BJ (cell line): ENCODE data around the gene ATP6V1C2. TPM values are rescaled to one million over a fixed set of nuclear protein-coding genes. Genes with fewer than 3 reads are reported as not detected.

ENCODE experiments used
- CTCF ChIA-PET: fragments of 350-600 bp; formaldehyde crosslinking; extraction: SDS; loops from one replicate; lab custom pipeline; 2021; ENCODE audit warnings: antibody characterized with exemption, inconsistent platforms; lab: Yijun Ruan, JAX
- POLR2A ChIA-PET: fragments of 300-600 bp; sonication (Branson Sonifier 250); formaldehyde crosslinking; extraction: SDS; loops from one replicate; lab custom pipeline; 2021; ENCODE audit warnings: antibody characterized with exemption; lab: Charles Lee
- DNase-seq: peaks from one replicate; pipeline ENCODE4 v3.0.0-alpha.2; 2011; ENCODE audit warnings: low read depth
- H3K27me3 ChIP-seq: 2 replicates; pipeline ENCODE4 v1.6.0; 2011; ENCODE audit warnings: low read length; ENCODE audit not compliant: control insufficient read depth, insufficient read depth
- H3K36me3 ChIP-seq: 2 replicates; pipeline ENCODE4 v1.5.1; 2011; ENCODE audit warnings: low read length; ENCODE audit not compliant: control insufficient read depth, insufficient read depth
- H3K4me3 ChIP-seq: 2 replicates; pipeline ENCODE4 v1.5.1; 2011; ENCODE audit warnings: low read depth, mild to moderate bottlenecking, control low read depth, low read length
- CTCF ChIP-seq: IDR thresholded peaks from 2 replicates; pipeline ENCODE4 v1.5.1; 2011; ENCODE audit warnings: low read depth, mild to moderate bottlenecking, control low read depth, inconsistent platforms, low read length, moderate library complexity; ENCODE audit not compliant: insufficient read depth
- polyA plus RNA-seq: library from polyadenylated mRNA; depleted of rRNA; stranded (reverse); fragments of >200 nt; gene quantifications from 2 replicates; pipeline ENCODE4 v1.2.3, GENCODE V29; 2011

Gene ATP6V1C2
- polyA plus RNA-seq, 1 experiment: 0.04 TPM

GRCh38 chr2:10781746-10782145 lies 60.3 kb downstream of the ATP6V1C2 start:
- no peak for DNase-seq
- H3K27me3 ChIP-seq: no peaks in the 10 kb centered on the region
- TF ChIP-seq CTCF: no peak
- H3K4me3 ChIP-seq: no peak overlapping the region
- CTCF ChIA-PET: no interaction called here
- POLR2A ChIA-PET: no interaction called here
- H3K36me3 ChIP-seq: peaks cover 24% of the 10 kb centered on the region

- no peak for TF ChIP-seq CTCF
- ChIA-PET POLR2A (no interaction called here), CTCF (no interaction called here)
- no peak overlapping the region for H3K4me3 ChIP-seq
- no peak for DNase-seq
- no peaks in the 10 kb centered on the region for H3K27me3 ChIP-seq
- peaks cover 25% of the 10 kb centered on the region for H3K36me3 ChIP-seq
Measured at GRCh38 chr2:10783421-10783820, 62.0 kb downstream of the ATP6V1C2 start.

- no peak for DNase-seq
- Histone ChIP-seq H3K27me3 (no peaks in the 10 kb centered on the region), H3K36me3 (peaks cover 25% of the 10 kb centered on the region), H3K4me3 (no peak overlapping the region)
- CTCF ChIA-PET: interaction anchor here (0.9 to 1.2 kb wide), 4 partner anchors 11 to 797 kb away, joined by 3 to 4 read pairs (median 3); a partner anchor contains a TSS
- POLR2A ChIA-PET: no interaction called here
- no peak for TF ChIP-seq CTCF
Measured at GRCh38 chr2:10784719-10785118, 63.3 kb downstream of the ATP6V1C2 start.

- H3K4me3 ChIP-seq: no peak overlapping the region
- H3K36me3 ChIP-seq: peaks cover 22% of the 10 kb centered on the region
- no peak for DNase-seq
- ChIA-PET POLR2A (no interaction called here), CTCF (interaction anchor here (0.9 to 1.2 kb wide), 3 partner anchors 15 to 797 kb away, joined by 3 to 4 read pairs (median 3); a partner anchor contains a TSS)
- TF ChIP-seq CTCF: no peak
- no peaks in the 10 kb centered on the region for H3K27me3 ChIP-seq
Measured at GRCh38 chr2:10785260-10785659, 63.8 kb downstream of the ATP6V1C2 start.

- no peak for DNase-seq
- ChIA-PET POLR2A (no interaction called here), CTCF (no interaction called here)
- H3K4me3 ChIP-seq: no peak overlapping the region
- no peak for TF ChIP-seq CTCF
- peaks cover 22% of the 10 kb centered on the region for H3K36me3 ChIP-seq
- no peaks in the 10 kb centered on the region for H3K27me3 ChIP-seq
Measured at GRCh38 chr2:10786240-10786982, 65.0 kb downstream of the ATP6V1C2 start.
